SK-N-SH (cell line): Measurements from ENCODE around the gene CST9. TPM values are rescaled to one million over a fixed set of nuclear protein-coding genes. Genes with fewer than 3 reads are reported as not detected.
"Not testable (repeated sequence)": the region's sequence is repeated elsewhere in the genome, so short reads cannot be mapped to it uniquely, and the experiment has no call there.

Source experiments
- CTCF ChIA-PET: fragments of 300-600, 350-600 bp; formaldehyde crosslinking; extraction: SDS; loops from one replicate; lab custom pipeline; 2021; lab: Yijun Ruan, JAX
- POLR2A ChIA-PET: fragments of 350-600 bp; sonication (Branson Sonifier 250); formaldehyde crosslinking; extraction: SDS; loops from one replicate; lab custom pipeline; 2020; ENCODE audit warnings: antibody characterized with exemption, inconsistent platforms; lab: Yijun Ruan, JAX
- DNase-seq: peaks from one replicate; pipeline ENCODE4 v3.0.0; 2012
- H2AFZ ChIP-seq: fragments of 200-600 bp; sonication (generic); 2 replicates; pipeline ENCODE4 v1.8.1; 2016; ENCODE audit warnings: antibody characterized with exemption, mild to moderate bottlenecking, low read depth
- H3F3A ChIP-seq: fragments of 200-600 bp; sonication (generic); replicated peaks from 2 replicates; pipeline ENCODE3; 2016; ENCODE audit warnings: antibody characterized with exemption, mild to moderate bottlenecking; ENCODE audit not compliant: insufficient read depth
- H3K27ac ChIP-seq, 2 experiments: fragments of 200-500 bp in 1 of 2; fragments of 200-600 bp in 1 of 2; sonication (Bioruptor generic) in 1 of 2; sonication (generic), shearing (Covaris generic) in 1 of 2; 2 replicates each; pipeline versions ENCODE4 v1.5.1 to v1.6.1; 2014 to 2016; ENCODE audit warnings: low read depth in 2 of 2, inconsistent platforms in 1 of 2, low read length in 1 of 2, mild to moderate bottlenecking in 1 of 2, mixed read lengths in 1 of 2
- H3K27me3 ChIP-seq: fragments of 200-600 bp; sonication (generic), shearing (Covaris generic); 2 replicates; pipeline ENCODE4 v1.6.1; 2016; ENCODE audit warnings: mixed run types; ENCODE audit not compliant: insufficient read depth
- H3K36me3 ChIP-seq, 2 experiments: fragments of 200-500 bp in 1 of 2; fragments of 200-600 bp in 1 of 2; sonication (Bioruptor generic) in 1 of 2; sonication (generic) in 1 of 2; replicated peaks in 1 of 2; 2 replicates each; pipeline versions ENCODE3 to v1.5.1; 2014 to 2016; ENCODE audit warnings: low read length in 1 of 2, mild to moderate bottlenecking in 1 of 2; ENCODE audit not compliant: insufficient read depth in 2 of 2, control insufficient read depth in 1 of 2
- H3K4me1 ChIP-seq, 2 experiments: fragments of 200-500 bp in 1 of 2; fragments of 200-600 bp in 1 of 2; sonication (Bioruptor generic) in 1 of 2; sonication (generic), shearing (Covaris generic) in 1 of 2; 2 replicates each; pipeline versions ENCODE4 v1.5.1 to v1.6.1; 2014 to 2016; ENCODE audit warnings: low read depth in 1 of 2, low read length in 1 of 2, mixed run types in 1 of 2; ENCODE audit not compliant: insufficient read depth in 2 of 2, control insufficient read depth in 1 of 2
- H3K4me2 ChIP-seq: fragments of 200-600 bp; sonication (generic), shearing (Covaris generic); 2 replicates; pipeline ENCODE4 v1.6.1; 2017; ENCODE audit warnings: mixed run types
- H3K4me3 ChIP-seq, 2 experiments: fragments of 200-500 bp in 1 of 2; fragments of 200-600 bp in 1 of 2; sonication (Bioruptor generic) in 1 of 2; sonication (generic), shearing (Covaris generic) in 1 of 2; 2 replicates each; pipeline versions ENCODE4 v1.5.1 to v1.8.1; 2014 to 2016; ENCODE audit warnings: low read depth in 2 of 2, inconsistent platforms in 1 of 2, low read length in 1 of 2, mild to moderate bottlenecking in 1 of 2, mixed read lengths in 1 of 2, moderate library complexity in 1 of 2
- H3K79me2 ChIP-seq: fragments of 200-600 bp; sonication (generic); 2 replicates; pipeline ENCODE4 v1.8.1; 2017; ENCODE audit warnings: mild to moderate bottlenecking; ENCODE audit not compliant: insufficient read depth
- H3K9ac ChIP-seq: fragments of 200-600 bp; sonication (generic); 2 replicates; pipeline ENCODE4 v1.6.1; 2017; ENCODE audit warnings: mixed run types
- H3K9me2 ChIP-seq: fragments of 200-600 bp; sonication (generic); 2 replicates; pipeline ENCODE4 v1.6.1; 2017; ENCODE audit warnings: mixed run types
- H3K9me3 ChIP-seq: fragments of 200-600 bp; sonication (generic); 2 replicates; pipeline ENCODE4 v1.6.1; 2017; ENCODE audit warnings: mixed run types, mild to moderate bottlenecking, moderate library complexity
- H4K20me1 ChIP-seq: fragments of 200-600 bp; sonication (generic); 2 replicates; pipeline ENCODE4 v1.6.1; 2017; ENCODE audit warnings: mild to moderate bottlenecking, mixed run types; ENCODE audit not compliant: insufficient read depth
- CTCF ChIP-seq: fragments of 200-600 bp; sonication (generic); IDR thresholded peaks from 2 replicates; pipeline ENCODE4 v1.6.1; 2017; ENCODE audit warnings: antibody characterized with exemption, mild to moderate bottlenecking, moderate library complexity
- FOXM1 ChIP-seq: IDR thresholded peaks from 2 replicates; pipeline ENCODE4 v1.4.0; 2012; ENCODE audit warnings: low read depth, mild to moderate bottlenecking
- GABPA ChIP-seq: IDR thresholded peaks from 2 replicates; pipeline ENCODE4 v1.4.0; 2012; ENCODE audit warnings: low read depth, mild to moderate bottlenecking
- GATA2 ChIP-seq: sonication (generic); formaldehyde crosslinking; IDR thresholded peaks from 2 replicates; pipeline ENCODE4 v1.5.0; 2020; ENCODE audit warnings: mild to moderate bottlenecking, missing genetic modification reagents
- MAX ChIP-seq: IDR thresholded peaks from 2 replicates; pipeline ENCODE4 v1.4.0; 2012; ENCODE audit warnings: low read depth
- RAD21 ChIP-seq: IDR thresholded peaks from 2 replicates; pipeline ENCODE4 v1.6.1; 2012; ENCODE audit warnings: mild to moderate bottlenecking, low read length
- RXRA ChIP-seq: IDR thresholded peaks from 2 replicates; pipeline ENCODE4 v1.4.0; 2012; ENCODE audit warnings: low read depth, mild to moderate bottlenecking, borderline replicate concordance
- TAF1 ChIP-seq: IDR thresholded peaks from 2 replicates; pipeline ENCODE4 v1.6.1; 2012; ENCODE audit warnings: low read depth, mild to moderate bottlenecking, low read length, moderate library complexity, borderline replicate concordance
- WGBS: methylation state at CpG from one replicate; pipeline ENCODE4 v1.1.6; 2017; ENCODE audit warnings: low lambda C conversion rate; 5-methylcytosine and 5-hydroxymethylcytosine counted together
- polyA plus RNA-seq, 3 experiments: library from polyadenylated mRNA; depleted of rRNA; stranded (reverse); fragments of >200 nt; gene quantifications; 2 replicates each; pipeline ENCODE4 v1.2.3, GENCODE V29; 2012

The CST9 gene
- polyA plus RNA-seq, 1 of the 3 experiments (the other 2 are of a cell fraction), result not detected

DNA sequence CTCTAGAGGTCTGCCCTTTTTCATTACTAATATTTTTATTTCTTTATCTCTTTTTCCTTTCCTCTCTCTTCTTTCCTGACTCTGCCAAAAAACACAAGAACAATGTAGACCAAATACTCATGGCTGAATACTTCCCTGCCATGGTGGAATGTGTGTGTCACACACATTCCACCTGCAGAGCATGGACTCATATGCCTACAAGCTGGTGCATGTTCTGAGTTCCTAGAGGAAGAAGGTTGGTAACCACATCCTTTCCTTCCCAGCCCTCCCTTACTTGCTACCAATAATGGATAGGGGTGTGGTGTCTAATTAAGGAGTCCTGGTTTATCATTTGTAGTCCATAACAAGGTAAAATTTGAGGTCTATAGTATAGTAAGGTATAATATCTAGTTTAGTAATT is 22.2 kb downstream of the CST9 start (continued):
- TF ChIP-seq GABPA (no peak), GATA2 (no peak), RAD21 (no peak), CTCF (no peak)

- no peaks in the 10 kb centered on the region for H3K27me3 ChIP-seq
- H3K9me3 ChIP-seq, result no peaks in the 10 kb centered on the region
- CTCF ChIA-PET, result interaction anchor here (1.2 kb wide), 1 partner anchor 13 kb away, joined by 3 read pairs; no protein-coding TSS in a partner anchor
- WGBS, result 5% methylated on average over 1 of the region's 1 CpG
- TF ChIP-seq MAX (no peak), RXRA (no peak), CTCF (no peak), GABPA (no peak), FOXM1 (no peak), TAF1 (no peak)
- TF ChIP-seq, all 33 proteins: peak for 0
- Histone ChIP-seq H3K4me2 (no peak overlapping the region), H3K36me3 (no peaks in the 10 kb centered on the region), H3F3A (no peaks in the 10 kb centered on the region), H2AFZ (no peak overlapping the region), H3K9me2 (no peaks in the 10 kb centered on the region), H3K4me1 (no peaks in the 10 kb centered on the region), H3K9ac (no peak overlapping the region), H4K20me1 (no peaks in the 10 kb centered on the region), H3K79me2 (no peaks in the 10 kb centered on the region), H3K27ac (no peak overlapping the region), H3K4me3 (no peak overlapping the region)
- no peak for DNase-seq
- POLR2A ChIA-PET, result no interaction called here
Observed at GRCh38 chr20:23582293-23582692, 23.4 kb downstream of the CST9 start.

DNA sequence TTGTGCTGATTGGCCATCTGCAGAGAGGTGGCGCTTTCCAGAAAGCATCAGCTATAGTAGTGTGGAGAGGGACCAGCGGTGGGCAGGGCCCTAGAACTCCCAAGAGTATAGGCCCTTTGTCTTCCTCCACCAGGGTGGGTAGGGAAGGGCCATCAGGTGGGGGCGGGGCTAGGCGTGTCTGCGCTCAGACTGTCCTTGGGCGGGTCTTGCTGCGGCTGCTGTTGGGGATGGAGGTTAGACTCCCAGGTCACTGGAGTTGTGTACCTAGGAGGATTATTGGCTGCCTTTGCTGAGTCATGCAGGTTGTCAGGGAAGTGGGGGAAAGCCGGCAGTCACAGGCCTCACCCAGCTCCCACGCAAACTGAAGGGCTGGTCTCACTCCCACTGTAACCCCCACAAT is 23.9 kb downstream of the CST9 start:
- H3K36me3 ChIP-seq, H3K9me3 ChIP-seq, H3K4me2 ChIP-seq, H3K4me1 ChIP-seq, POLR2A ChIA-PET, H3K27me3 ChIP-seq, H3K4me3 ChIP-seq, DNase-seq, H3K9ac ChIP-seq, H3K27ac ChIP-seq, H3K79me2 ChIP-seq, H4K20me1 ChIP-seq, H3K9me2 ChIP-seq, H3F3A ChIP-seq, H2AFZ ChIP-seq: not testable (repeated sequence)
- CTCF ChIA-PET, result interaction anchor here (1.2 kb wide), 1 partner anchor 12 kb away, joined by 3 read pairs; no protein-coding TSS in a partner anchor
- 20% methylated on average over 4 of the region's 9 CpGs for WGBS
